Measurements from ENCODE around the gene CREB3L1.

Gene CREB3L1

GRCh38 chr11:46338988-46339666, 61.7 kb downstream of the CREB3L1 start:
- no peak for DNase-seq (ENCODE audit: low spot score)
- Mint-ChIP-seq H3K9me3 (no peaks in the 10 kb centered on the region), H3K27me3 (ENCODE audit: low read depth) (peaks cover 17% of the 10 kb centered on the region), H3K36me3 (ENCODE audit: low read depth) (no peaks in the 10 kb centered on the region), H3K27ac (no peak overlapping the region), H3K4me3 (no peak overlapping the region), H3K4me1 (ENCODE audit: low read depth) (peaks cover 39% of the 10 kb centered on the region)

GRCh38 chr11:46339816-46340215, 62.4 kb downstream of the CREB3L1 start:
- no peaks in the 10 kb centered on the region for H3K36me3 Mint-ChIP-seq (ENCODE audit: low read depth)
- H3K4me3 Mint-ChIP-seq = no peak overlapping the region
- H3K9me3 Mint-ChIP-seq = no peaks in the 10 kb centered on the region
- H3K4me1 Mint-ChIP-seq (ENCODE audit: low read depth) = peaks cover 45% of the 10 kb centered on the region
- DNase-seq (ENCODE audit: low spot score) = no peak
- H3K27ac Mint-ChIP-seq = no peak overlapping the region
- H3K27me3 Mint-ChIP-seq (ENCODE audit: low read depth) = peaks cover 11% of the 10 kb centered on the region

- peaks cover 2% of the 10 kb centered on the region for H3K36me3 Mint-ChIP-seq (ENCODE audit: low read depth)
- H3K27ac Mint-ChIP-seq = peak overlapping the region; percentile 32
- H3K27me3 Mint-ChIP-seq (ENCODE audit: low read depth) = peaks cover 6% of the 10 kb centered on the region
- H3K9me3 Mint-ChIP-seq = no peaks in the 10 kb centered on the region
- no peak overlapping the region for H3K4me3 Mint-ChIP-seq
- H3K4me1 Mint-ChIP-seq (ENCODE audit: low read depth) = peaks cover 58% of the 10 kb centered on the region
- DNase-seq (ENCODE audit: low spot score) = no peak
Observed at GRCh38 chr11:46341454-46341853, 64.0 kb downstream of the CREB3L1 start.

GRCh38 chr11:46342239-46342638, 64.8 kb downstream of the CREB3L1 start:
- H3K4me3 Mint-ChIP-seq = peak overlapping the region; percentile 30
- DNase-seq (ENCODE audit: low spot score) = no peak
- H3K36me3 Mint-ChIP-seq (ENCODE audit: low read depth) = peaks cover 2% of the 10 kb centered on the region
- H3K4me1 Mint-ChIP-seq (ENCODE audit: low read depth) = peaks cover 59% of the 10 kb centered on the region
- no peak overlapping the region for H3K27ac Mint-ChIP-seq
- peaks cover 6% of the 10 kb centered on the region for H3K27me3 Mint-ChIP-seq (ENCODE audit: low read depth)
- no peaks in the 10 kb centered on the region for H3K9me3 Mint-ChIP-seq

GRCh38 chr11:46343520-46343919, 66.1 kb downstream of the CREB3L1 start:
- no peak for DNase-seq (ENCODE audit: low spot score)
- Mint-ChIP-seq H3K4me1 (ENCODE audit: low read depth) (peaks cover 53% of the 10 kb centered on the region), H3K27me3 (ENCODE audit: low read depth) (peaks cover 6% of the 10 kb centered on the region), H3K9me3 (no peaks in the 10 kb centered on the region), H3K36me3 (ENCODE audit: low read depth) (peaks cover 6% of the 10 kb centered on the region), H3K4me3 (no peak overlapping the region), H3K27ac (no peak overlapping the region)

- H3K36me3 Mint-ChIP-seq (ENCODE audit: low read depth) = peaks cover 18% of the 10 kb centered on the region
- peaks cover 64% of the 10 kb centered on the region for H3K4me1 Mint-ChIP-seq (ENCODE audit: low read depth)
- peak overlapping the region; percentile 89 for H3K4me3 Mint-ChIP-seq
- no peak for DNase-seq (ENCODE audit: low spot score)
- H3K9me3 Mint-ChIP-seq = no peaks in the 10 kb centered on the region
- peak overlapping the region; percentile 60 for H3K27ac Mint-ChIP-seq
- peaks cover 6% of the 10 kb centered on the region for H3K27me3 Mint-ChIP-seq (ENCODE audit: low read depth)
Observed at GRCh38 chr11:46345131-46345597, 67.7 kb downstream of the CREB3L1 start.

GRCh38 chr11:46345881-46346484, 68.5 kb downstream of the CREB3L1 start:
- peak overlapping the region; percentile 89 for H3K4me3 Mint-ChIP-seq
- H3K9me3 Mint-ChIP-seq = no peaks in the 10 kb centered on the region
- H3K27ac Mint-ChIP-seq = peak overlapping the region; percentile 61
- peaks cover 70% of the 10 kb centered on the region for H3K4me1 Mint-ChIP-seq (ENCODE audit: low read depth)
- peaks cover 6% of the 10 kb centered on the region for H3K27me3 Mint-ChIP-seq (ENCODE audit: low read depth)
- H3K36me3 Mint-ChIP-seq (ENCODE audit: low read depth) = peaks cover 20% of the 10 kb centered on the region
- DNase-seq (ENCODE audit: low spot score) = peak; percentile 49

GRCh38 chr11:46346886-46347636, 69.6 kb downstream of the CREB3L1 start, which contains the start of gene DGKZ:
TSS of gene DGKZ (plus strand) at chr11:46347463. CDS start at chr11:46347660, 197 bp downstream.
- H3K4me1 Mint-ChIP-seq (ENCODE audit: low read depth) = peaks cover 71% of the 10 kb centered on the region
- peak within 1 kb of the TSS; percentile 95 for H3K4me3 Mint-ChIP-seq
- peak; percentile 93 for DNase-seq (ENCODE audit: low spot score)
- H3K9me3 Mint-ChIP-seq = no peaks in the 10 kb centered on the region
- H3K27me3 Mint-ChIP-seq (ENCODE audit: low read depth) = peaks cover 6% of the 10 kb centered on the region
- peaks cover 25% of the 10 kb centered on the region for H3K36me3 Mint-ChIP-seq (ENCODE audit: low read depth)
- peak within 1 kb of the TSS; percentile 94 for H3K27ac Mint-ChIP-seq

- H3K27ac Mint-ChIP-seq = peak overlapping the region; percentile 94
- H3K27me3 Mint-ChIP-seq (ENCODE audit: low read depth) = peaks cover 6% of the 10 kb centered on the region
- no peaks in the 10 kb centered on the region for H3K9me3 Mint-ChIP-seq
- peak overlapping the region; percentile 95 for H3K4me3 Mint-ChIP-seq
- H3K4me1 Mint-ChIP-seq (ENCODE audit: low read depth) = peaks cover 67% of the 10 kb centered on the region
- DNase-seq (ENCODE audit: low spot score) = no peak
- peaks cover 28% of the 10 kb centered on the region for H3K36me3 Mint-ChIP-seq (ENCODE audit: low read depth)
Observed at GRCh38 chr11:46347637-46348311, 70.3 kb downstream of the CREB3L1 start.

GRCh38 chr11:46348566-46349401, 71.3 kb downstream of the CREB3L1 start:
- Mint-ChIP-seq H3K4me3 (peak overlapping the region; percentile 95), H3K9me3 (no peaks in the 10 kb centered on the region)

GRCh38 chr11:46350695-46351094, 73.2 kb downstream of the CREB3L1 start:
- peaks cover 64% of the 10 kb centered on the region for H3K4me1 Mint-ChIP-seq (ENCODE audit: low read depth)
- H3K27ac Mint-ChIP-seq = peak overlapping the region; percentile 57
- H3K36me3 Mint-ChIP-seq (ENCODE audit: low read depth) = peaks cover 32% of the 10 kb centered on the region
- no peaks in the 10 kb centered on the region for H3K9me3 Mint-ChIP-seq
- no peak for DNase-seq (ENCODE audit: low spot score)
- H3K27me3 Mint-ChIP-seq (ENCODE audit: low read depth) = no peaks in the 10 kb centered on the region
- H3K4me3 Mint-ChIP-seq = peak overlapping the region; percentile 26

More at GRCh38 chr11:46348566-46349401, 71.3 kb downstream of the CREB3L1 start:
- peak; percentile 60 for DNase-seq (ENCODE audit: low spot score)
- Mint-ChIP-seq H3K4me1 (ENCODE audit: low read depth) (peaks cover 72% of the 10 kb centered on the region), H3K36me3 (ENCODE audit: low read depth) (peaks cover 35% of the 10 kb centered on the region), H3K27ac (peak overlapping the region; percentile 94), H3K27me3 (ENCODE audit: low read depth) (peaks cover 2% of the 10 kb centered on the region)

GRCh38 chr11:46351148-46351547, 73.7 kb downstream of the CREB3L1 start:
- Mint-ChIP-seq H3K4me3 (peak overlapping the region; percentile 74), H3K27ac (peak overlapping the region; percentile 57), H3K36me3 (ENCODE audit: low read depth) (peaks cover 36% of the 10 kb centered on the region), H3K9me3 (no peaks in the 10 kb centered on the region), H3K4me1 (ENCODE audit: low read depth) (peaks cover 61% of the 10 kb centered on the region), H3K27me3 (ENCODE audit: low read depth) (no peaks in the 10 kb centered on the region)
- DNase-seq (ENCODE audit: low spot score) = no peak

- Mint-ChIP-seq H3K27ac (peak overlapping the region; percentile 75), H3K9me3 (no peaks in the 10 kb centered on the region), H3K4me1 (ENCODE audit: low read depth) (peaks cover 56% of the 10 kb centered on the region), H3K4me3 (peak overlapping the region; percentile 74), H3K36me3 (ENCODE audit: low read depth) (peaks cover 38% of the 10 kb centered on the region), H3K27me3 (ENCODE audit: low read depth) (no peaks in the 10 kb centered on the region)
- no peak for DNase-seq (ENCODE audit: low spot score)
Observed at GRCh38 chr11:46351606-46352005, 74.1 kb downstream of the CREB3L1 start.
